ENCODE data around the gene CGNL1.
A peak's percentile ranks its signal among the peaks of the same experiment; 100 is the strongest.

CGNL1 gene

DNA sequence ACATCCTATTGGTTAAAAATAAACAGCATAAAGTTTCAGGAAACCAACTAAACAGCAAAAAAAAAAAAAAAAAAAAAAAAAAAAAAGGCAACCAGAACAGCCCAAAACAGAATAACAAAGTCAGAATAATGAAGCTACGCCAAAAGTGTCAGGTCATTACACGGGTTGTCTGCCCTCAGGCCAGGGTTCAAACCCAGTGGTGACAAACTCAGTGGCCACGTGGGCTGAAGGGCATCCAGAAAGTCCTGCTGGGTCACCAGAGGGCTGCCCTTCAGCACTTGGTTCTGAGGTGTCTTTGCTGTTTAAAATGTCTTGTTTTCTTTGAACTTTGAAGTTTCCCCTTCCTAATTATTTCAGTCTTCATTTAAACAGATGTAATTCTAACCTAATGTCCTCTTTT lies 61.3 kb downstream of the CGNL1 start:
- Histone ChIP-seq H2BK12ac (ENCODE audit: low read length in 2 of 2) (no peak overlapping the region), H3K9me3 (ENCODE audit: control insufficient read depth, low read length) (no peaks in the 10 kb centered on the region), H2AFZ (ENCODE audit: low read depth, low read length) (no peak overlapping the region), H2BK5ac (ENCODE audit: low read depth, low read length, poor library complexity, severe bottlenecking) (peak overlapping the region; percentile 46), H3K36me3 (ENCODE audit: control insufficient read depth in 1 of 2, insufficient read depth in 2 of 2, low read depth in 1 of 2, low read length in 2 of 2) (peaks cover 0 to 17% of the 10 kb centered on the region in 2 experiments), H3K4ac (ENCODE audit: low read depth in 1 of 2, low read length in 2 of 2) (no peak overlapping the region), H2BK15ac (ENCODE audit: low read depth, poor library complexity, severe bottlenecking) (no peak overlapping the region), H3K4me1 (ENCODE audit: control insufficient read depth, insufficient read depth, low read depth, low read length) (peaks cover 12% of the 10 kb centered on the region), H3K4me2 (ENCODE audit: low read length, poor library complexity, severe bottlenecking) (peak overlapping the region; percentile 18), H4K91ac (ENCODE audit: low read length) (no peak overlapping the region), H3K27me3 (ENCODE audit: control insufficient read depth in 1 of 2, insufficient read depth in 1 of 2, low read length in 2 of 2) (no peaks in the 10 kb centered on the region), H3K18ac (ENCODE audit: low read depth in 1 of 2, low read length in 2 of 2) (no peak overlapping the region), H3K14ac (ENCODE audit: low read length in 2 of 2) (no peak overlapping the region), H3K79me1 (replicated peaks; ENCODE audit: low read length, poor library complexity, severe bottlenecking) (peaks cover 24% of the 10 kb centered on the region), H3K9ac (ENCODE audit: low read length) (no peak overlapping the region), H2BK120ac (ENCODE audit: low read depth, low read length) (no peak overlapping the region), H4K8ac (ENCODE audit: low read length) (no peak overlapping the region), H3K27ac (ENCODE audit: low read length, poor library complexity, severe bottlenecking) (peak overlapping the region; percentile 46), H3K4me3 (ENCODE audit: insufficient read depth in 1 of 2, low read depth in 1 of 2, low read length in 2 of 2) (no peak overlapping the region), H3K23ac (ENCODE audit: low read length in 2 of 2) (no peak overlapping the region), H2AK5ac (ENCODE audit: low read length, severe bottlenecking) (peak overlapping the region; percentile 95)
- DNase-seq, result no peak
- WGBS, result 84% methylated on average over 3 of the region's 3 CpGs

GRCh38 chr15:57438166-57438565 lies 61.9 kb downstream of the CGNL1 start:
- H3K18ac ChIP-seq (ENCODE audit: low read depth in 1 of 2, low read length in 2 of 2), result no peak overlapping the region
- no peak overlapping the region for H2BK5ac ChIP-seq (ENCODE audit: low read depth, low read length, poor library complexity, severe bottlenecking)
- no peaks in the 10 kb centered on the region for H3K27me3 ChIP-seq (ENCODE audit: control insufficient read depth in 1 of 2, insufficient read depth in 1 of 2, low read length in 2 of 2)
- no peak overlapping the region for H3K23ac ChIP-seq (ENCODE audit: low read length in 2 of 2)
- H3K36me3 ChIP-seq (ENCODE audit: control insufficient read depth in 1 of 2, insufficient read depth in 2 of 2, low read depth in 1 of 2, low read length in 2 of 2), result peaks cover 0 to 19% of the 10 kb centered on the region in 2 experiments
- H2AFZ ChIP-seq (ENCODE audit: low read depth, low read length), result no peak overlapping the region
- no peak overlapping the region for H2BK15ac ChIP-seq (ENCODE audit: low read depth, poor library complexity, severe bottlenecking)
- peak overlapping the region; percentile 95 for H2AK5ac ChIP-seq (ENCODE audit: low read length, severe bottlenecking)
- no peak overlapping the region for H4K8ac ChIP-seq (ENCODE audit: low read length)
- H2BK120ac ChIP-seq (ENCODE audit: low read depth, low read length), result no peak overlapping the region
- peak overlapping the region; percentile 13 for H3K27ac ChIP-seq (ENCODE audit: low read length, poor library complexity, severe bottlenecking)
- no peak overlapping the region for H3K14ac ChIP-seq (ENCODE audit: low read length in 2 of 2)
- H2BK12ac ChIP-seq (ENCODE audit: low read length in 2 of 2), result no peak overlapping the region
- H4K91ac ChIP-seq (ENCODE audit: low read length), result no peak overlapping the region
- peaks cover 12% of the 10 kb centered on the region for H3K4me1 ChIP-seq (ENCODE audit: control insufficient read depth, insufficient read depth, low read depth, low read length)
- H3K9me3 ChIP-seq (ENCODE audit: control insufficient read depth, low read length), result no peaks in the 10 kb centered on the region
- H3K4me3 ChIP-seq (ENCODE audit: insufficient read depth in 1 of 2, low read depth in 1 of 2, low read length in 2 of 2), result no peak overlapping the region
- H3K4me2 ChIP-seq (ENCODE audit: low read length, poor library complexity, severe bottlenecking), result no peak overlapping the region
- no peak for DNase-seq
- H3K9ac ChIP-seq (ENCODE audit: low read length), result no peak overlapping the region
- peaks cover 24% of the 10 kb centered on the region for H3K79me1 ChIP-seq (replicated peaks; ENCODE audit: low read length, poor library complexity, severe bottlenecking)
- WGBS, result 96% methylated on average over 6 of the region's 6 CpGs
- H3K4ac ChIP-seq (ENCODE audit: low read depth in 1 of 2, low read length in 2 of 2), result no peak overlapping the region

DNA sequence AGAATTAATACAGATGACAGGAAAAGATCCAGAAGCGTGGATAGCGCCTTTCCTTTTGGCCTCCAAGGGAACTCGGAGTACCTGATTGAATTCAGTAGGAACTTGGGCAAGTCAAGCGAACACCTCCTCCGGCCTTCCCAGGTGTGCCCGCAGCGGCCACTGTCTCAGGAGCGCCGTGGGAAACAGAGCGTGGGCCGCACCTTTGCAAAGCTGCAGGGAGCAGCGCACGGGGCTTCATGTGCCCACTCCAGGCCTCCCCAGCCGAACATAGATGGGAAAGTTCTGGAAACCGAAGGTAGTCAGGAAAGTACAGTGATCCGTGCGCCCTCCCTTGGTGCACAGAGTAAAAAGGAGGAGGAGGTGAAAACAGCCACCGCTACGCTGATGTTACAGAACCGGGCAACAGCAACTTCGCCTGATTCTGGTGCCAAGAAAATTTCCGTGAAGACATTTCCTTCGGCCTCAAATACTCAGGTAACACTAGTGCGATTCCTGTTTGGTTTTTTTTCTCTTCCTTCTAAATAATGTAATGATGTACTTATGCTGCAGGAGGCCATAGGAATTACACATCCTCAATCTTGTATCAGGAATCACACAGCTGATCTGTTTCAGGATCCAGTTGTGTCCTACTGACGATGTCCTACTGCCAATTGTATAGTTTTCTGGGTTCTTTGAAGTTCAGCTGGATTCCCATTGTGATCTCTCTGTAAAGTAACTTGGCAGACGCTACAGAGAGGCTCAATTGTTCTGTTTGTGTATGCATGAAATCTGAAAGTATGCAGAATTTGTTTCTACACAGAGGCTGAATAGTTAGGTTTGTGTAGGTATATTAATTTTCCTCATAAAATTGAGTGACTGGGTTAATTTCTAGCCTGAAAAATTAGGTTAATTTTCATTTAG lies 63.1 kb downstream of the CGNL1 start:
- 97% methylated on average over 23 of the region's 26 CpGs for WGBS
- Histone ChIP-seq H3K79me1 (replicated peaks; ENCODE audit: low read length, poor library complexity, severe bottlenecking) (peaks cover 22% of the 10 kb centered on the region), H3K27ac (ENCODE audit: low read length, poor library complexity, severe bottlenecking) (no peak overlapping the region), H3K4me3 (ENCODE audit: insufficient read depth in 1 of 2, low read depth in 1 of 2, low read length in 2 of 2) (no peak overlapping the region), H2BK15ac (ENCODE audit: low read depth, poor library complexity, severe bottlenecking) (no peak overlapping the region), H4K8ac (ENCODE audit: low read length) (no peak overlapping the region), H2AK5ac (ENCODE audit: low read length, severe bottlenecking) (peak overlapping the region; percentile 3), H3K18ac (ENCODE audit: low read depth in 1 of 2, low read length in 2 of 2) (no peak overlapping the region), H3K4ac (ENCODE audit: low read depth in 1 of 2, low read length in 2 of 2) (no peak overlapping the region), H3K9ac (ENCODE audit: low read length) (no peak overlapping the region), H3K4me1 (ENCODE audit: control insufficient read depth, insufficient read depth, low read depth, low read length) (peaks cover 10% of the 10 kb centered on the region), H4K91ac (ENCODE audit: low read length) (no peak overlapping the region), H3K23ac (ENCODE audit: low read length in 2 of 2) (no peak overlapping the region), H2AFZ (ENCODE audit: low read depth, low read length) (no peak overlapping the region), H3K27me3 (ENCODE audit: control insufficient read depth in 1 of 2, insufficient read depth in 1 of 2, low read length in 2 of 2) (no peaks in the 10 kb centered on the region), H2BK5ac (ENCODE audit: low read depth, low read length, poor library complexity, severe bottlenecking) (no peak overlapping the region), H3K4me2 (ENCODE audit: low read length, poor library complexity, severe bottlenecking) (no peak overlapping the region), H3K9me3 (ENCODE audit: control insufficient read depth, low read length) (no peaks in the 10 kb centered on the region), H2BK12ac (ENCODE audit: low read length in 2 of 2) (no peak overlapping the region), H3K14ac (ENCODE audit: low read length in 2 of 2) (no peak overlapping the region), H2BK120ac (ENCODE audit: low read depth, low read length) (no peak overlapping the region), H3K36me3 (ENCODE audit: control insufficient read depth in 1 of 2, insufficient read depth in 2 of 2, low read depth in 1 of 2, low read length in 2 of 2) (peaks cover 0 to 24% of the 10 kb centered on the region in 2 experiments)
- no peak for DNase-seq

DNA sequence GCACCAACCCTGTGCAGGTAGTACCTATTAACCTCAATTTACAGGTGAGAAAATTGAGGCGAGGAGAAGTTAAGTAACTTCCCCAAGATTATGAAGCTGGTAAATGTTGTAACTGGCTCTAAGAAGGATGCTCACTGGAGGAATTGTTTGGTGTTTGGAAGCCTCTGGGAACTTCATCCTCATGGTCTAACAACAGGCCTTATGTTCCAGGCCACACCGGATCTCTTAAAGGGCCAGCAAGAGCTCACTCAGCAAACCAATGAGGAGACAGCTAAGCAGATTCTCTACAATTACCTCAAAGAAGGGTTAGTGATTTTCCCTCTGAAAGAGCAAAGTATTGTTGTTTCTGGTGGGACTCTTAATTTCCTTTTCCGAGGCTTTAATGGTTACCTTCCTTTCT lies 63.9 kb downstream of the CGNL1 start:
- no peak overlapping the region for H2BK15ac ChIP-seq (ENCODE audit: low read depth, poor library complexity, severe bottlenecking)
- H3K4ac ChIP-seq (ENCODE audit: low read depth in 1 of 2, low read length in 2 of 2), result no peak overlapping the region
- no peak overlapping the region for H4K91ac ChIP-seq (ENCODE audit: low read length)
- no peak overlapping the region for H4K8ac ChIP-seq (ENCODE audit: low read length)
- no peak overlapping the region for H3K18ac ChIP-seq (ENCODE audit: low read depth in 1 of 2, low read length in 2 of 2)
- H3K27ac ChIP-seq (ENCODE audit: low read length, poor library complexity, severe bottlenecking), result peak overlapping the region; percentile 83
- no peaks in the 10 kb centered on the region for H3K27me3 ChIP-seq (ENCODE audit: control insufficient read depth in 1 of 2, insufficient read depth in 1 of 2, low read length in 2 of 2)
- no peak overlapping the region for H3K9ac ChIP-seq (ENCODE audit: low read length)
- peak overlapping the region; percentile 18 for H3K4me2 ChIP-seq (ENCODE audit: low read length, poor library complexity, severe bottlenecking)
- H3K4me1 ChIP-seq (ENCODE audit: control insufficient read depth, insufficient read depth, low read depth, low read length), result peaks cover 10% of the 10 kb centered on the region
- H2BK120ac ChIP-seq (ENCODE audit: low read depth, low read length), result no peak overlapping the region
- peak overlapping the region; percentile 81 for H2AK5ac ChIP-seq (ENCODE audit: low read length, severe bottlenecking)
- H3K9me3 ChIP-seq (ENCODE audit: control insufficient read depth, low read length), result no peaks in the 10 kb centered on the region
- H3K79me1 ChIP-seq (replicated peaks; ENCODE audit: low read length, poor library complexity, severe bottlenecking), result peaks cover 25% of the 10 kb centered on the region
- H2AFZ ChIP-seq (ENCODE audit: low read depth, low read length), result no peak overlapping the region
- peak overlapping the region; percentile 5 for H2BK5ac ChIP-seq (ENCODE audit: low read depth, low read length, poor library complexity, severe bottlenecking)
- WGBS, result 83% methylated on average over 3 of the region's 3 CpGs
- H2BK12ac ChIP-seq (ENCODE audit: low read length in 2 of 2), result no peak overlapping the region
- H3K23ac ChIP-seq (ENCODE audit: low read length in 2 of 2), result no peak overlapping the region
- peaks cover 0 to 26% of the 10 kb centered on the region in 2 experiments for H3K36me3 ChIP-seq (ENCODE audit: control insufficient read depth in 1 of 2, insufficient read depth in 2 of 2, low read depth in 1 of 2, low read length in 2 of 2)
- no peak for DNase-seq
- no peak overlapping the region for H3K14ac ChIP-seq (ENCODE audit: low read length in 2 of 2)
- H3K4me3 ChIP-seq (ENCODE audit: insufficient read depth in 1 of 2, low read depth in 1 of 2, low read length in 2 of 2), result no peak overlapping the region
